HEK293 (cell line): ENCODE results near the gene TBC1D24.

Source experiments
- AEBP2 ChIP-seq: fragments of 450-650 bp; formaldehyde crosslinking; IDR thresholded peaks from 2 replicates; pipeline ENCODE4 v1.5.1; 2016; ENCODE audit warnings: missing biosample characterization, missing genetic modification characterization, borderline replicate concordance
- BCL11B ChIP-seq: fragments of 450-650 bp; formaldehyde crosslinking; IDR thresholded peaks from 2 replicates; pipeline ENCODE4 v1.5.1; 2016; ENCODE audit warnings: low read depth, missing biosample characterization, missing genetic modification characterization
- EGR2 ChIP-seq: fragments of 450-650 bp; formaldehyde crosslinking; IDR thresholded peaks from 2 replicates; pipeline ENCODE4 v1.5.1; 2016; ENCODE audit warnings: low read depth, missing biosample characterization, missing genetic modification characterization
- SP2 ChIP-seq: fragments of 450-650 bp; formaldehyde crosslinking; IDR thresholded peaks from 2 replicates; pipeline ENCODE4 v1.5.1; 2016; ENCODE audit warnings: missing biosample characterization, missing genetic modification characterization
- SP3 ChIP-seq: fragments of 450-650 bp; formaldehyde crosslinking; IDR thresholded peaks from 2 replicates; pipeline ENCODE4 v1.5.1; 2016; ENCODE audit warnings: missing biosample characterization, missing genetic modification characterization
- ZBTB21 ChIP-seq: fragments of 450-650 bp; formaldehyde crosslinking; IDR thresholded peaks from 2 replicates; pipeline ENCODE4 v1.5.1; 2017; ENCODE audit warnings: missing biosample characterization, missing genetic modification characterization
- ZFP3 ChIP-seq: fragments of 450-650 bp; formaldehyde crosslinking; IDR thresholded peaks from 2 replicates; pipeline ENCODE4 v1.5.1; 2016; ENCODE audit warnings: low read depth, missing biosample characterization, missing genetic modification characterization
- ZFP37 ChIP-seq: fragments of 450-650 bp; formaldehyde crosslinking; IDR thresholded peaks from 2 replicates; pipeline ENCODE4 v1.5.1; 2016; ENCODE audit warnings: missing biosample characterization, missing genetic modification characterization
- ZNF174 ChIP-seq: fragments of 450-650 bp; formaldehyde crosslinking; IDR thresholded peaks from 2 replicates; pipeline ENCODE4 v1.5.0; 2017; ENCODE audit warnings: missing biosample characterization, mild to moderate bottlenecking, missing genetic modification characterization
- ZNF221 ChIP-seq: fragments of 450-650 bp; formaldehyde crosslinking; IDR thresholded peaks from 2 replicates; pipeline ENCODE4 v1.5.1; 2017; ENCODE audit warnings: missing biosample characterization, missing genetic modification characterization, borderline replicate concordance
- ZNF391 ChIP-seq: fragments of 450-650 bp; formaldehyde crosslinking; IDR thresholded peaks from 2 replicates; pipeline ENCODE4 v1.5.1; 2016; ENCODE audit warnings: low read depth, missing biosample characterization, missing genetic modification characterization, borderline replicate concordance
- ZNF398 ChIP-seq: fragments of 450-650 bp; formaldehyde crosslinking; IDR thresholded peaks from 2 replicates; pipeline ENCODE4 v1.5.1; 2017; ENCODE audit warnings: missing biosample characterization, missing genetic modification characterization
- ZNF426 ChIP-seq: fragments of 450-650 bp; formaldehyde crosslinking; IDR thresholded peaks from 2 replicates; pipeline ENCODE4 v1.5.1; 2017; ENCODE audit warnings: missing biosample characterization, missing genetic modification characterization, mild to moderate bottlenecking, inconsistent platforms, moderate library complexity
- ZNF514 ChIP-seq: fragments of 450-650 bp; formaldehyde crosslinking; IDR thresholded peaks from 2 replicates; pipeline ENCODE4 v1.5.1; 2016; ENCODE audit warnings: missing biosample characterization, missing genetic modification characterization
- ZNF558 ChIP-seq: fragments of 450-650 bp; formaldehyde crosslinking; IDR thresholded peaks from 2 replicates; pipeline ENCODE4 v1.5.1; 2016; ENCODE audit warnings: missing biosample characterization, missing genetic modification characterization
- ZNF670 ChIP-seq: fragments of 450-650 bp; formaldehyde crosslinking; IDR thresholded peaks from 2 replicates; pipeline ENCODE4 v1.5.1; 2016; ENCODE audit warnings: missing biosample characterization, missing genetic modification characterization, low read depth
- ZNF785 ChIP-seq: fragments of 450-650 bp; formaldehyde crosslinking; IDR thresholded peaks from 2 replicates; pipeline ENCODE4 v1.5.1; 2016; ENCODE audit warnings: missing biosample characterization, missing genetic modification characterization
- ZNF791 ChIP-seq: fragments of 450-650 bp; formaldehyde crosslinking; IDR thresholded peaks from 2 replicates; pipeline ENCODE4 v1.5.1; 2016; ENCODE audit warnings: missing biosample characterization, missing genetic modification characterization
- ZSCAN4 ChIP-seq: fragments of 450-650 bp; formaldehyde crosslinking; IDR thresholded peaks from 2 replicates; pipeline ENCODE4 v1.5.1; 2017; ENCODE audit warnings: missing biosample characterization, missing genetic modification characterization
- TF ChIP-seq, protein P1 (sequence below): fragments of 450-650 bp; formaldehyde crosslinking; IDR thresholded peaks from 2 replicates; pipeline ENCODE4 v1.5.1; 2016; ENCODE audit warnings: missing biosample characterization, missing genetic modification characterization
- TF ChIP-seq, protein P2 (sequence below): fragments of 450-650 bp; formaldehyde crosslinking; IDR thresholded peaks from 2 replicates; pipeline ENCODE4 v1.5.1; 2016; ENCODE audit warnings: missing biosample characterization, missing genetic modification characterization
- TF ChIP-seq, protein P3 (sequence below): fragments of 450-650 bp; formaldehyde crosslinking; IDR thresholded peaks from 2 replicates; pipeline ENCODE4 v1.5.1; 2017; ENCODE audit warnings: missing biosample characterization, missing genetic modification characterization
- TF ChIP-seq, protein P4 (sequence below): fragments of 450-650 bp; formaldehyde crosslinking; IDR thresholded peaks from 2 replicates; pipeline ENCODE4 v1.5.1; 2016; ENCODE audit warnings: missing biosample characterization, missing genetic modification characterization
- TF ChIP-seq, protein P5 (sequence below): fragments of 450-650 bp; formaldehyde crosslinking; IDR thresholded peaks from 2 replicates; pipeline ENCODE4 v1.5.1; 2016; ENCODE audit warnings: missing biosample characterization, missing genetic modification characterization, low read depth

The TBC1D24 gene

DNA sequence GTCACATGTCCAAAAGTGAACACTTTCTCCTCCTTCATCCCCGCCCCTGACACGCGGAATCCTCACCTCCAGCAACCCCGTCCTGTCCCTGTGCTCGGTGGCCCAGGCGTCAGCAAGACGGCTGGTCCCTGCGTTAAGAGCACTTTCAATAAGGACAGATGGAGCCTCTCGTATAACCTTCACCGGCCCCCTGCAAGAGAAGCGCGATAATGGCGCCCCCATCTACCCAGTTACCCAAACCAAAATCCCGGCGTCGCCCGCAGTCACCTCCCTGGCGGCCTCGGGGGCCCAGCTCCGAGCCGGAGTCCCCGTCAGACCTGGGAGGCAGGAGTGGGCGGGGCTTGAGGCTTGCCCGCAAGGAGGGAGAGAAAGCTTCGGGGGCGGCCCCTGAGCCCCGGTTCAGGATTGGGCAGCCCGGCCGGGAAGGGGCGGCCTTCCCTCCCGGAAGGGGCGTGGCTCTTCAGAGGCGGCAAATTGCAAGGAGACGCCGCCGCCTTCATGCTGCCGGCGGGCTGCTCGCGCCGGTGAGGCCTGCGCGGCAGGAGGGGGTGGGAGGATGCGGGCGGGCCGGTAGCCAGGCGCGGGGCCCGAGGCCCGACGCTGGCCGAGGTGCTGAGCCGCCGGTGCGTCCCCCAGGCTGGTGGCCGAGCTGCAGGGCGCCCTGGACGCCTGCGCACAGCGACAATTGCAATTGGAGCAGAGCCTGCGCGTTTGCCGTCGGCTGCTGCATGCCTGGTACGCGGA lies 15.1 kb upstream of the TBC1D24 start, which contains the start of gene TEDC2 (continued):
- TF ChIP-seq, protein P1, sequence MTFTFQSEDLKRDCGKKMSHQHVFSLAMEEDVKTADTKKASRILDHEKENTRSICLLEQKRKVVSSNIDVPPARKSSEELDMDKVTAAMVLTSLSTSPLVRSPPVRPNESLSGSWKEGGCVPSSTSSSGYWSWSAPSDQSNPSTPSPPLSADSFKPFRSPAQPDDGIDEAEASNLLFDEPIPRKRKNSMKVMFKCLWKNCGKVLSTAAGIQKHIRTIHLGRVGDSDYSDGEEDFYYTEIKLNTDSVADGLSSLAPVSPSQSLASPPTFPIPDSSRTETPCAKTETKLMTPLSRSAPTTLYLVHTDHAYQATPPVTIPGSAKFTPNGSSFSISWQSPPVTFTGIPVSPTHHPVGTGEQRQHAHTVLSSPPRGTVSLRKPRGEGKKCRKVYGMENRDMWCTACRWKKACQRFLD (tag by site-specific recombination): no peak
- TF ChIP-seq AEBP2 (tag by site-specific recombination) (no peak), ZNF785 (no peak), ZBTB21 (tag by site-specific recombination) (peak; percentile 92), ZFP3 (tag by site-specific recombination) (no peak), ZNF174 (tag by site-specific recombination) (no peak), ZNF391 (tag by site-specific recombination) (no peak), ZNF221 (tag by site-specific recombination) (no peak), ZNF791 (tag by site-specific recombination) (no peak), ZNF426 (tag by site-specific recombination) (no peak), ZNF670 (tag by site-specific recombination) (no peak), ZNF514 (tag by site-specific recombination) (no peak), ZSCAN4 (tag by site-specific recombination) (no peak; the same call in 1 of the 2 replicates), SP2 (tag by site-specific recombination) (peak; percentile 96), SP3 (peak; percentile 94), ZNF558 (tag by site-specific recombination) (no peak), ZFP37 (tag by site-specific recombination) (peak; percentile 82), BCL11B (tag by site-specific recombination) (no peak), EGR2 (tag by site-specific recombination) (no peak), ZNF398 (tag by site-specific recombination) (no peak)
- TF ChIP-seq, protein P2, sequence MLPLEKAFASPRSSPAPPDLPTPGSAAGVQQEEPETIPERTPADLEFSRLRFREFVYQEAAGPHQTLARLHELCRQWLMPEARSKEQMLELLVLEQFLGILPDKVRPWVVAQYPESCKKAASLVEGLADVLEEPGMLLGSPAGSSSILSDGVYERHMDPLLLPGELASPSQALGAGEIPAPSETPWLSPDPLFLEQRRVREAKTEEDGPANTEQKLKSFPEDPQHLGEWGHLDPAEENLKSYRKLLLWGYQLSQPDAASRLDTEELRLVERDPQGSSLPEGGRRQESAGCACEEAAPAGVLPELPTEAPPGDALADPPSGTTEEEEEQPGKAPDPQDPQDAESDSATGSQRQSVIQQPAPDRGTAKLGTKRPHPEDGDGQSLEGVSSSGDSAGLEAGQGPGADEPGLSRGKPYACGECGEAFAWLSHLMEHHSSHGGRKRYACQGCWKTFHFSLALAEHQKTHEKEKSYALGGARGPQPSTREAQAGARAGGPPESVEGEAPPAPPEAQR (tag by site-specific recombination): no peak
- TF ChIP-seq, protein P3, sequence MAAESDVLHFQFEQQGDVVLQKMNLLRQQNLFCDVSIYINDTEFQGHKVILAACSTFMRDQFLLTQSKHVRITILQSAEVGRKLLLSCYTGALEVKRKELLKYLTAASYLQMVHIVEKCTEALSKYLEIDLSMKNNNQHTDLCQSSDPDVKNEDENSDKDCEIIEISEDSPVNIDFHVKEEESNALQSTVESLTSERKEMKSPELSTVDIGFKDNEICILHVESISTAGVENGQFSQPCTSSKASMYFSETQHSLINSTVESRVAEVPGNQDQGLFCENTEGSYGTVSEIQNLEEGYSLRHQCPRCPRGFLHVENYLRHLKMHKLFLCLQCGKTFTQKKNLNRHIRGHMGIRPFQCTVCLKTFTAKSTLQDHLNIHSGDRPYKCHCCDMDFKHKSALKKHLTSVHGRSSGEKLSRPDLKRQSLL (tag by site-specific recombination): no peak
- TF ChIP-seq, protein P4, sequence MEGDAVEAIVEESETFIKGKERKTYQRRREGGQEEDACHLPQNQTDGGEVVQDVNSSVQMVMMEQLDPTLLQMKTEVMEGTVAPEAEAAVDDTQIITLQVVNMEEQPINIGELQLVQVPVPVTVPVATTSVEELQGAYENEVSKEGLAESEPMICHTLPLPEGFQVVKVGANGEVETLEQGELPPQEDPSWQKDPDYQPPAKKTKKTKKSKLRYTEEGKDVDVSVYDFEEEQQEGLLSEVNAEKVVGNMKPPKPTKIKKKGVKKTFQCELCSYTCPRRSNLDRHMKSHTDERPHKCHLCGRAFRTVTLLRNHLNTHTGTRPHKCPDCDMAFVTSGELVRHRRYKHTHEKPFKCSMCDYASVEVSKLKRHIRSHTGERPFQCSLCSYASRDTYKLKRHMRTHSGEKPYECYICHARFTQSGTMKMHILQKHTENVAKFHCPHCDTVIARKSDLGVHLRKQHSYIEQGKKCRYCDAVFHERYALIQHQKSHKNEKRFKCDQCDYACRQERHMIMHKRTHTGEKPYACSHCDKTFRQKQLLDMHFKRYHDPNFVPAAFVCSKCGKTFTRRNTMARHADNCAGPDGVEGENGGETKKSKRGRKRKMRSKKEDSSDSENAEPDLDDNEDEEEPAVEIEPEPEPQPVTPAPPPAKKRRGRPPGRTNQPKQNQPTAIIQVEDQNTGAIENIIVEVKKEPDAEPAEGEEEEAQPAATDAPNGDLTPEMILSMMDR: peak; percentile 53; the same call in 1 of the 2 replicates
- TF ChIP-seq, protein P5, sequence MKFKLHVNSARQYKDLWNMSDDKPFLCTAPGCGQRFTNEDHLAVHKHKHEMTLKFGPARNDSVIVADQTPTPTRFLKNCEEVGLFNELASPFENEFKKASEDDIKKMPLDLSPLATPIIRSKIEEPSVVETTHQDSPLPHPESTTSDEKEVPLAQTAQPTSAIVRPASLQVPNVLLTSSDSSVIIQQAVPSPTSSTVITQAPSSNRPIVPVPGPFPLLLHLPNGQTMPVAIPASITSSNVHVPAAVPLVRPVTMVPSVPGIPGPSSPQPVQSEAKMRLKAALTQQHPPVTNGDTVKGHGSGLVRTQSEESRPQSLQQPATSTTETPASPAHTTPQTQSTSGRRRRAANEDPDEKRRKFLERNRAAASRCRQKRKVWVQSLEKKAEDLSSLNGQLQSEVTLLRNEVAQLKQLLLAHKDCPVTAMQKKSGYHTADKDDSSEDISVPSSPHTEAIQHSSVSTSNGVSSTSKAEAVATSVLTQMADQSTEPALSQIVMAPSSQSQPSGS: no peak
